Neural progenitor cell (in vitro differentiated cells): ENCODE measurements around the gene COCH.

ENCODE experiments used
- CTCF ChIP-seq: fragments of 200-600 bp; sonication (generic); IDR thresholded peaks from 2 replicates; pipeline ENCODE4 v1.5.1; 2017; ENCODE audit warnings: antibody characterized with exemption, mild to moderate bottlenecking
- EZH2 ChIP-seq: fragments of 200-600 bp; sonication (generic); IDR thresholded peaks from 2 replicates; pipeline ENCODE4 v1.6.1; 2017; ENCODE audit warnings: antibody characterized with exemption, mild to moderate bottlenecking, moderate library complexity
- EZH2phosphoT487 ChIP-seq: fragments of 200-600 bp; sonication (generic); IDR thresholded peaks from 2 replicates; pipeline ENCODE4 v1.6.1; 2017; ENCODE audit warnings: antibody characterized with exemption

- TF ChIP-seq CTCF (no peak), EZH2phosphoT487 (no peak), EZH2 (no peak)
Measured at GRCh38 chr14:30915596-30915995, 41.2 kb downstream of the COCH start.
